ENCODE results near the gene ALS2.
A peak's percentile ranks its signal among the peaks of the same experiment; 100 is the strongest.
"Not testable (repeated sequence)": the region's sequence is repeated elsewhere in the genome, so short reads cannot be mapped to it uniquely, and the experiment has no call there.

Gene ALS2
- total RNA-seq, result 19.3 to 32.5 (median 27.7) reads per million in 4 donors

GRCh38 chr2:201780674-201781493 is at the start of gene ALS2:
Gene ALS2, minus strand, starts transcription at chr2:201780933. Its CDS starts 12,048 bp downstream, at chr2:201768885.
- DNase-seq, result peak; percentile 81 to 92 (median 89)

- no peak for DNase-seq
Observed at GRCh38 chr2:201828220-201828619, 47.5 kb upstream of the ALS2 start.

- no peak for DNase-seq
Observed at GRCh38 chr2:201827621-201828020, 46.9 kb upstream of the ALS2 start.

- no peak for DNase-seq
Observed at GRCh38 chr2:201824212-201824611, 43.5 kb upstream of the ALS2 start.

GRCh38 chr2:201821080-201821479 is 40.3 kb upstream of the ALS2 start:
- no peak for DNase-seq

- DNase-seq, result no peak
Observed at GRCh38 chr2:201820383-201821007, 39.8 kb upstream of the ALS2 start.

GRCh38 chr2:201816657-201817575 is 36.2 kb upstream of the ALS2 start:
- no peak for DNase-seq

GRCh38 chr2:201813996-201814760 is 33.4 kb upstream of the ALS2 start:
- no peak for DNase-seq

- not testable (repeated sequence) for DNase-seq
Observed at GRCh38 chr2:201810604-201811003, 29.9 kb upstream of the ALS2 start.

- no peak for DNase-seq
Observed at GRCh38 chr2:201809633-201810032, 28.9 kb upstream of the ALS2 start.

- no peak for DNase-seq
Observed at GRCh38 chr2:201808027-201808426, 27.3 kb upstream of the ALS2 start.

GRCh38 chr2:201807452-201807999 is 26.8 kb upstream of the ALS2 start:
- DNase-seq, result no peak

GRCh38 chr2:201806442-201807170 is 25.9 kb upstream of the ALS2 start, which contains the start of gene CDK15:
Gene CDK15, plus strand, starts transcription at chr2:201806537. Its CDS starts 128 bp downstream, at chr2:201806665.
- no peak for DNase-seq

- DNase-seq, result not testable (repeated sequence)
Observed at GRCh38 chr2:201798914-201799285, 18.2 kb upstream of the ALS2 start.

GRCh38 chr2:201798252-201798913 is 17.6 kb upstream of the ALS2 start:
- DNase-seq, result no peak

- no peak for DNase-seq
Observed at GRCh38 chr2:201797175-201797840, 16.6 kb upstream of the ALS2 start.

GRCh38 chr2:201796478-201796865 is 15.7 kb upstream of the ALS2 start:
- no peak for DNase-seq

- no peak for DNase-seq
Observed at GRCh38 chr2:201795607-201796477, 15.1 kb upstream of the ALS2 start.

GRCh38 chr2:201794294-201794693 is 13.6 kb upstream of the ALS2 start:
- no peak for DNase-seq
